SK-N-SH (cell line): ENCODE data around the gene BUB3. TPM values are rescaled to one million over a fixed set of nuclear protein-coding genes. Genes with fewer than 3 reads are reported as not detected.

ENCODE experiments used
- CTCF ChIA-PET: fragments of 300-600, 350-600 bp; formaldehyde crosslinking; extraction: SDS; loops from one replicate; lab custom pipeline; 2021; lab: Yijun Ruan, JAX
- POLR2A ChIA-PET: fragments of 350-600 bp; sonication (Branson Sonifier 250); formaldehyde crosslinking; extraction: SDS; loops from one replicate; lab custom pipeline; 2020; ENCODE audit warnings: antibody characterized with exemption, inconsistent platforms; lab: Yijun Ruan, JAX
- DNase-seq: peaks from one replicate; pipeline ENCODE4 v3.0.0; 2012
- H2AFZ ChIP-seq: fragments of 200-600 bp; sonication (generic); 2 replicates; pipeline ENCODE4 v1.8.1; 2016; ENCODE audit warnings: antibody characterized with exemption, mild to moderate bottlenecking, low read depth
- H3F3A ChIP-seq: fragments of 200-600 bp; sonication (generic); replicated peaks from 2 replicates; pipeline ENCODE3; 2016; ENCODE audit warnings: antibody characterized with exemption, mild to moderate bottlenecking; ENCODE audit not compliant: insufficient read depth
- H3K27ac ChIP-seq, 2 experiments: fragments of 200-500 bp in 1 of 2; fragments of 200-600 bp in 1 of 2; sonication (Bioruptor generic) in 1 of 2; sonication (generic), shearing (Covaris generic) in 1 of 2; 2 replicates each; pipeline versions ENCODE4 v1.5.1 to v1.6.1; 2014 to 2016; ENCODE audit warnings: low read depth in 2 of 2, inconsistent platforms in 1 of 2, low read length in 1 of 2, mild to moderate bottlenecking in 1 of 2, mixed read lengths in 1 of 2
- H3K27me3 ChIP-seq: fragments of 200-600 bp; sonication (generic), shearing (Covaris generic); 2 replicates; pipeline ENCODE4 v1.6.1; 2016; ENCODE audit warnings: mixed run types; ENCODE audit not compliant: insufficient read depth
- H3K36me3 ChIP-seq, 2 experiments: fragments of 200-500 bp in 1 of 2; fragments of 200-600 bp in 1 of 2; sonication (Bioruptor generic) in 1 of 2; sonication (generic) in 1 of 2; replicated peaks in 1 of 2; 2 replicates each; pipeline versions ENCODE3 to v1.5.1; 2014 to 2016; ENCODE audit warnings: low read length in 1 of 2, mild to moderate bottlenecking in 1 of 2; ENCODE audit not compliant: insufficient read depth in 2 of 2, control insufficient read depth in 1 of 2
- H3K4me1 ChIP-seq, 2 experiments: fragments of 200-500 bp in 1 of 2; fragments of 200-600 bp in 1 of 2; sonication (Bioruptor generic) in 1 of 2; sonication (generic), shearing (Covaris generic) in 1 of 2; 2 replicates each; pipeline versions ENCODE4 v1.5.1 to v1.6.1; 2014 to 2016; ENCODE audit warnings: low read depth in 1 of 2, low read length in 1 of 2, mixed run types in 1 of 2; ENCODE audit not compliant: insufficient read depth in 2 of 2, control insufficient read depth in 1 of 2
- H3K4me2 ChIP-seq: fragments of 200-600 bp; sonication (generic), shearing (Covaris generic); 2 replicates; pipeline ENCODE4 v1.6.1; 2017; ENCODE audit warnings: mixed run types
- H3K4me3 ChIP-seq, 2 experiments: fragments of 200-500 bp in 1 of 2; fragments of 200-600 bp in 1 of 2; sonication (Bioruptor generic) in 1 of 2; sonication (generic), shearing (Covaris generic) in 1 of 2; 2 replicates each; pipeline versions ENCODE4 v1.5.1 to v1.8.1; 2014 to 2016; ENCODE audit warnings: low read depth in 2 of 2, inconsistent platforms in 1 of 2, low read length in 1 of 2, mild to moderate bottlenecking in 1 of 2, mixed read lengths in 1 of 2, moderate library complexity in 1 of 2
- H3K79me2 ChIP-seq: fragments of 200-600 bp; sonication (generic); 2 replicates; pipeline ENCODE4 v1.8.1; 2017; ENCODE audit warnings: mild to moderate bottlenecking; ENCODE audit not compliant: insufficient read depth
- H3K9ac ChIP-seq: fragments of 200-600 bp; sonication (generic); 2 replicates; pipeline ENCODE4 v1.6.1; 2017; ENCODE audit warnings: mixed run types
- H3K9me2 ChIP-seq: fragments of 200-600 bp; sonication (generic); 2 replicates; pipeline ENCODE4 v1.6.1; 2017; ENCODE audit warnings: mixed run types
- H3K9me3 ChIP-seq: fragments of 200-600 bp; sonication (generic); 2 replicates; pipeline ENCODE4 v1.6.1; 2017; ENCODE audit warnings: mixed run types, mild to moderate bottlenecking, moderate library complexity
- H4K20me1 ChIP-seq: fragments of 200-600 bp; sonication (generic); 2 replicates; pipeline ENCODE4 v1.6.1; 2017; ENCODE audit warnings: mild to moderate bottlenecking, mixed run types; ENCODE audit not compliant: insufficient read depth
- CHD2 ChIP-seq: fragments of 150-350 bp; IDR thresholded peaks from 2 replicates; pipeline ENCODE4 v1.6.1; 2018; ENCODE audit warnings: low read length; ENCODE audit not compliant: partially characterized antibody
- EP300 ChIP-seq, 2 experiments: IDR thresholded peaks; 2 replicates each; pipeline versions ENCODE4 v1.4.0 to v1.6.1; 2012; ENCODE audit warnings: borderline replicate concordance in 1 of 2, low read depth in 1 of 2, low read length in 1 of 2
- EZH2phosphoT487 ChIP-seq: fragments of 200-600 bp; sonication (generic); IDR thresholded peaks from 2 replicates; pipeline ENCODE4 v1.6.1; 2017; ENCODE audit warnings: low read depth, mixed run types, mild to moderate bottlenecking, antibody characterized with exemption, moderate library complexity, borderline replicate concordance
- FOSL2 ChIP-seq: IDR thresholded peaks from 2 replicates; pipeline ENCODE4 v1.4.0; 2012; ENCODE audit warnings: low read depth, mild to moderate bottlenecking, moderate library complexity, borderline replicate concordance
- FOXJ3 ChIP-seq: sonication (generic); formaldehyde crosslinking; IDR thresholded peaks from 2 replicates; pipeline ENCODE4 v1.5.1; 2020; ENCODE audit warnings: mild to moderate bottlenecking, missing genetic modification reagents
- GATA2 ChIP-seq: sonication (generic); formaldehyde crosslinking; IDR thresholded peaks from 2 replicates; pipeline ENCODE4 v1.5.0; 2020; ENCODE audit warnings: mild to moderate bottlenecking, missing genetic modification reagents
- MXI1 ChIP-seq: IDR thresholded peaks from 2 replicates; pipeline ENCODE4 v1.6.1; 2012; ENCODE audit warnings: mild to moderate bottlenecking, low read depth, low read length, improper control_type of control experiment
- NFIC ChIP-seq: IDR thresholded peaks from 2 replicates; pipeline ENCODE4 v1.4.0; 2012; ENCODE audit warnings: borderline replicate concordance
- POLR2AphosphoS5 ChIP-seq: IDR thresholded peaks from 2 replicates; pipeline ENCODE4 v1.6.1; 2012; ENCODE audit warnings: low read depth, low read length
- RCOR1 ChIP-seq: fragments of 150-350 bp; IDR thresholded peaks from 2 replicates; pipeline ENCODE4 v1.6.1; 2017; ENCODE audit warnings: antibody characterized with exemption, low read length
- SIN3A ChIP-seq: IDR thresholded peaks from 2 replicates; pipeline ENCODE4 v1.6.1; 2012; ENCODE audit warnings: low read depth, mild to moderate bottlenecking, low read length, moderate library complexity, borderline replicate concordance
- TEAD4 ChIP-seq: IDR thresholded peaks from 2 replicates; pipeline ENCODE4 v1.4.0; 2012; ENCODE audit warnings: mild to moderate bottlenecking, borderline replicate concordance; ENCODE audit not compliant: insufficient read depth
- WGBS: methylation state at CpG from one replicate; pipeline ENCODE4 v1.1.6; 2017; ENCODE audit warnings: low lambda C conversion rate; 5-methylcytosine and 5-hydroxymethylcytosine counted together
- polyA plus RNA-seq, 3 experiments: library from polyadenylated mRNA; depleted of rRNA; stranded (reverse); fragments of >200 nt; gene quantifications; 2 replicates each; pipeline ENCODE4 v1.2.3, GENCODE V29; 2012
- TF ChIP-seq, protein P1 (sequence below): IDR thresholded peaks from 2 replicates; pipeline ENCODE4; 2012
- TF ChIP-seq, protein P2 (sequence below): IDR thresholded peaks from 2 replicates; pipeline ENCODE4 v1.4.0; 2012; ENCODE audit warnings: low read depth
- TF ChIP-seq, protein P3 (sequence below): IDR thresholded peaks from 2 replicates; pipeline ENCODE4 v1.4.0; 2012; ENCODE audit warnings: low read depth, borderline replicate concordance
- TF ChIP-seq, protein P4 (sequence below): IDR thresholded peaks from 2 replicates; pipeline ENCODE4 v1.4.0; 2012; ENCODE audit warnings: low read depth, borderline replicate concordance
- TF ChIP-seq, protein P5 (sequence below): fragments of 200-600 bp; sonication (generic); IDR thresholded peaks from 2 replicates; pipeline ENCODE4 v1.6.1; 2017; ENCODE audit warnings: antibody characterized with exemption, mild to moderate bottlenecking, moderate library complexity

The BUB3 gene
- polyA plus RNA-seq, 1 of the 3 experiments (the other 2 are of a cell fraction): 202 TPM

DNA sequence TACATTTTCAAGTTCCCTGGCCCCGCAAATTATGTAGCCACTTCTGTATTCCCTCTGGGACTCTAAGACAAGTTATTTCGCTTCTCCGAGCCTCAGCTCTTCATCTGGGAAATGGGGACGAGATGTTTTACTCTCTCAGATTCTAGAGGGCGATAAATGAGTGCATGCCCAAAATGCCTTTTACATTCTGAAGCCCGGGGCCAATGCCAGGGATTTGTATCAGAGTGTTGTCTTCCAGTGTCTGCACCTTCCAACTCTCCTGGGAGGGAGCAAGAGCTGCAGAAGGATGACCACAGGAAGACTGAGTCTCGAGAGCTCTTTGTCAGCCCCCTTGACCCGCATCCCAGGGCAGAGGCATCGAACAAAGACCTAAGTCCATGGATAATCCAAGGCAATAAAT, 39.9 kb downstream of the BUB3 start:
- no peaks in the 10 kb centered on the region for H3K4me1 ChIP-seq
- H3K79me2 ChIP-seq: no peaks in the 10 kb centered on the region
- no peaks in the 10 kb centered on the region for H3K9me2 ChIP-seq
- H3K4me2 ChIP-seq: no peak overlapping the region
- H3K36me3 ChIP-seq: peaks cover 0 to 3% of the 10 kb centered on the region in 2 experiments
- TF ChIP-seq TEAD4 (no peak), EP300 (IDR thresholded peaks at IDR 0.05; ENCODE audit: borderline replicate concordance in 1 of 2, low read depth in 1 of 2, low read length in 1 of 2) (no peak), SIN3A (no peak), EZH2phosphoT487 (no peak), RCOR1 (no peak), MXI1 (no peak), POLR2AphosphoS5 (no peak), FOXJ3 (CRISPR knock-in tag) (no peak), FOSL2 (no peak)
- TF ChIP-seq, protein P1, sequence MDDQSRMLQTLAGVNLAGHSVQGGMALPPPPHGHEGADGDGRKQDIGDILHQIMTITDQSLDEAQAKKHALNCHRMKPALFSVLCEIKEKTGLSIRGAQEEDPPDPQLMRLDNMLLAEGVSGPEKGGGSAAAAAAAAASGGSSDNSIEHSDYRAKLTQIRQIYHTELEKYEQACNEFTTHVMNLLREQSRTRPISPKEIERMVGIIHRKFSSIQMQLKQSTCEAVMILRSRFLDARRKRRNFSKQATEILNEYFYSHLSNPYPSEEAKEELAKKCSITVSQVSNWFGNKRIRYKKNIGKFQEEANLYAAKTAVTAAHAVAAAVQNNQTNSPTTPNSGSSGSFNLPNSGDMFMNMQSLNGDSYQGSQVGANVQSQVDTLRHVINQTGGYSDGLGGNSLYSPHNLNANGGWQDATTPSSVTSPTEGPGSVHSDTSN: no peak
- TF ChIP-seq, protein P2, sequence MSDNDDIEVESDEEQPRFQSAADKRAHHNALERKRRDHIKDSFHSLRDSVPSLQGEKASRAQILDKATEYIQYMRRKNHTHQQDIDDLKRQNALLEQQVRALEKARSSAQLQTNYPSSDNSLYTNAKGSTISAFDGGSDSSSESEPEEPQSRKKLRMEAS: no peak
- H3K27me3 ChIP-seq: no peaks in the 10 kb centered on the region
- ChIA-PET CTCF (no interaction called here), POLR2A (no interaction called here)
- 94% methylated on average over 9 of the region's 9 CpGs for WGBS
- no peak overlapping the region for H3K27ac ChIP-seq
- H2AFZ ChIP-seq: no peak overlapping the region
- H3F3A ChIP-seq: no peaks in the 10 kb centered on the region
- DNase-seq: no peak
- H3K9ac ChIP-seq: no peak overlapping the region
- no peaks in the 10 kb centered on the region for H4K20me1 ChIP-seq
- H3K9me3 ChIP-seq: no peaks in the 10 kb centered on the region
- no peak overlapping the region for H3K4me3 ChIP-seq

DNA sequence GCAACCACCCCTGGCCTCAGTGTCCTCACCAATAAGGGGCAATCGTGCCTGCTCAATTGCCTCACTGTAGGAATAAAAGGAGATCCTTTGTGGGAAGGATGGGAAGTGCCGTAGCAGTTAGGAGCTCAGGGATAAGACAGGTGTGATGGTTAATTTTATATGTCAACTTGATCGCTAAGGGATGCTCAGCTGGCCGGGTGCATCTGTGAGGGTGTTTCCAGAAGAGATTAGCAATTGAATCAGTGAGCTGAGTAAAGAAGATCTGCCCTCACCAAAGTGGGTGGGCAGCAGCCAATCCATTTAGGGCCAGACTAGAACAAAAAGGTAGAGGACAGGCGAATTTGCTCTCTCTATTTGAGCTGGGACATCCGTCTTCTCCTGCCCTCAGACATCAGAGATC, 46.3 kb downstream of the BUB3 start:
- H4K20me1 ChIP-seq: no peaks in the 10 kb centered on the region
- no peaks in the 10 kb centered on the region for H3K9me3 ChIP-seq
- H3K27ac ChIP-seq: no peak overlapping the region
- H3K4me3 ChIP-seq: no peak overlapping the region
- no peaks in the 10 kb centered on the region for H3F3A ChIP-seq
- H3K36me3 ChIP-seq: no peaks in the 10 kb centered on the region
- no peaks in the 10 kb centered on the region; a peak in 1 of 4 replicates for H3K4me1 ChIP-seq
- no peaks in the 10 kb centered on the region for H3K79me2 ChIP-seq
- WGBS: 64% methylated on average over 6 of the region's 6 CpGs
- POLR2A ChIA-PET: no interaction called here
- CTCF ChIA-PET: no interaction called here
- DNase-seq: no peak
- H3K27me3 ChIP-seq: no peaks in the 10 kb centered on the region
- no peaks in the 10 kb centered on the region for H3K9me2 ChIP-seq
- H3K4me2 ChIP-seq: no peak overlapping the region
- TF ChIP-seq, protein P3, sequence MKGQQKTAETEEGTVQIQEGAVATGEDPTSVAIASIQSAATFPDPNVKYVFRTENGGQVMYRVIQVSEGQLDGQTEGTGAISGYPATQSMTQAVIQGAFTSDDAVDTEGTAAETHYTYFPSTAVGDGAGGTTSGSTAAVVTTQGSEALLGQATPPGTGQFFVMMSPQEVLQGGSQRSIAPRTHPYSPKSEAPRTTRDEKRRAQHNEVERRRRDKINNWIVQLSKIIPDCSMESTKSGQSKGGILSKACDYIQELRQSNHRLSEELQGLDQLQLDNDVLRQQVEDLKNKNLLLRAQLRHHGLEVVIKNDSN: no peak
- TF ChIP-seq, protein P1: no peak
- no peak for TF ChIP-seq CHD2
- TF ChIP-seq, protein P4, sequence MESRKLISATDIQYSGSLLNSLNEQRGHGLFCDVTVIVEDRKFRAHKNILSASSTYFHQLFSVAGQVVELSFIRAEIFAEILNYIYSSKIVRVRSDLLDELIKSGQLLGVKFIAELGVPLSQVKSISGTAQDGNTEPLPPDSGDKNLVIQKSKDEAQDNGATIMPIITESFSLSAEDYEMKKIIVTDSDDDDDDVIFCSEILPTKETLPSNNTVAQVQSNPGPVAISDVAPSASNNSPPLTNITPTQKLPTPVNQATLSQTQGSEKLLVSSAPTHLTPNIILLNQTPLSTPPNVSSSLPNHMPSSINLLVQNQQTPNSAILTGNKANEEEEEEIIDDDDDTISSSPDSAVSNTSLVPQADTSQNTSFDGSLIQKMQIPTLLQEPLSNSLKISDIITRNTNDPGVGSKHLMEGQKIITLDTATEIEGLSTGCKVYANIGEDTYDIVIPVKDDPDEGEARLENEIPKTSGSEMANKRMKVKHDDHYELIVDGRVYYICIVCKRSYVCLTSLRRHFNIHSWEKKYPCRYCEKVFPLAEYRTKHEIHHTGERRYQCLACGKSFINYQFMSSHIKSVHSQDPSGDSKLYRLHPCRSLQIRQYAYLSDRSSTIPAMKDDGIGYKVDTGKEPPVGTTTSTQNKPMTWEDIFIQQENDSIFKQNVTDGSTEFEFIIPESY: no peak
- TF ChIP-seq GATA2 (CRISPR knock-in tag): no peak
- no peak for TF ChIP-seq NFIC
- no peak for TF ChIP-seq MXI1
- TF ChIP-seq, protein P5, sequence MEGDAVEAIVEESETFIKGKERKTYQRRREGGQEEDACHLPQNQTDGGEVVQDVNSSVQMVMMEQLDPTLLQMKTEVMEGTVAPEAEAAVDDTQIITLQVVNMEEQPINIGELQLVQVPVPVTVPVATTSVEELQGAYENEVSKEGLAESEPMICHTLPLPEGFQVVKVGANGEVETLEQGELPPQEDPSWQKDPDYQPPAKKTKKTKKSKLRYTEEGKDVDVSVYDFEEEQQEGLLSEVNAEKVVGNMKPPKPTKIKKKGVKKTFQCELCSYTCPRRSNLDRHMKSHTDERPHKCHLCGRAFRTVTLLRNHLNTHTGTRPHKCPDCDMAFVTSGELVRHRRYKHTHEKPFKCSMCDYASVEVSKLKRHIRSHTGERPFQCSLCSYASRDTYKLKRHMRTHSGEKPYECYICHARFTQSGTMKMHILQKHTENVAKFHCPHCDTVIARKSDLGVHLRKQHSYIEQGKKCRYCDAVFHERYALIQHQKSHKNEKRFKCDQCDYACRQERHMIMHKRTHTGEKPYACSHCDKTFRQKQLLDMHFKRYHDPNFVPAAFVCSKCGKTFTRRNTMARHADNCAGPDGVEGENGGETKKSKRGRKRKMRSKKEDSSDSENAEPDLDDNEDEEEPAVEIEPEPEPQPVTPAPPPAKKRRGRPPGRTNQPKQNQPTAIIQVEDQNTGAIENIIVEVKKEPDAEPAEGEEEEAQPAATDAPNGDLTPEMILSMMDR: no peak
- no peak for TF ChIP-seq FOXJ3 (CRISPR knock-in tag)
- H3K9ac ChIP-seq: no peak overlapping the region
- H2AFZ ChIP-seq: no peak overlapping the region
